ENCODE data around the gene PAK3.
A peak's percentile ranks its signal among the peaks of the same experiment; 100 is the strongest.

Gene PAK3

DNA sequence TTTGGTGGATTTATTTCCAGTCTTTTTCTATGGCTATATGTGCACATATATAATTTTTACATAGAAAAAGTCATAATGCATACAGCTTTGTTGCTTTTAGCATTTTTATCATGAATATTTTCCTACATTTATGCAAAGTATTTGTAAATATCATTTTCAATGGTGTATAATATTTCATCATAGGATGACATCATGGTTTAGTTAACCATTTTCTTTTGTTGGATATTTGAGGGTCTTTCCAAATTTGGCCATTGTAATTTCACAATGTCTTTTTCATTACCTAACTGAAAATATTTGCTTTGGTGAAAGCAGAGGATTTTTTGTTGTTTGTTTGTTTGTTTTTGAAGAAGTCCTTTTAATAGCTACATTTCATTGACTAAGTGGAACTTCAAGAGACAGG is 31.0 kb downstream of the PAK3 start:
- Histone ChIP-seq H4K91ac (ENCODE audit: low read length) (no peak overlapping the region), H3K14ac (ENCODE audit: low read length in 2 of 2) (no peak overlapping the region), H2BK12ac (ENCODE audit: low read length in 2 of 2) (no peak overlapping the region), H3K36me3 (ENCODE audit: control insufficient read depth in 1 of 2, insufficient read depth in 2 of 2, low read depth in 1 of 2, low read length in 2 of 2) (no peaks in the 10 kb centered on the region), H3K23ac (ENCODE audit: low read length in 2 of 2) (no peak overlapping the region), H3K4me3 (ENCODE audit: insufficient read depth in 1 of 2, low read depth in 1 of 2, low read length in 2 of 2) (no peak overlapping the region), H3K18ac (ENCODE audit: low read depth in 1 of 2, low read length in 2 of 2) (no peak overlapping the region), H2BK5ac (ENCODE audit: low read depth, low read length, poor library complexity, severe bottlenecking) (no peak overlapping the region), H3K27ac (ENCODE audit: low read length, poor library complexity, severe bottlenecking) (no peak overlapping the region), H3K4ac (ENCODE audit: low read depth in 1 of 2, low read length in 2 of 2) (no peak overlapping the region), H3K9ac (ENCODE audit: low read length) (no peak overlapping the region), H3K27me3 (ENCODE audit: control insufficient read depth in 1 of 2, insufficient read depth in 1 of 2, low read length in 2 of 2) (peaks cover 0 to 23% of the 10 kb centered on the region in 2 experiments), H4K8ac (ENCODE audit: low read length) (no peak overlapping the region), H3K79me1 (replicated peaks; ENCODE audit: low read length, poor library complexity, severe bottlenecking) (no peaks in the 10 kb centered on the region), H2BK15ac (ENCODE audit: low read depth, poor library complexity, severe bottlenecking) (no peak overlapping the region), H2BK120ac (ENCODE audit: low read depth, low read length) (no peak overlapping the region), H3K4me1 (ENCODE audit: control insufficient read depth, insufficient read depth, low read depth, low read length) (no peaks in the 10 kb centered on the region), H2AFZ (ENCODE audit: low read depth, low read length) (no peak overlapping the region), H3K9me3 (ENCODE audit: control insufficient read depth, low read length) (no peaks in the 10 kb centered on the region), H3K4me2 (ENCODE audit: low read length, poor library complexity, severe bottlenecking) (no peak overlapping the region), H2AK5ac (ENCODE audit: low read length, severe bottlenecking) (no peak overlapping the region)
- no peak for DNase-seq

DNA sequence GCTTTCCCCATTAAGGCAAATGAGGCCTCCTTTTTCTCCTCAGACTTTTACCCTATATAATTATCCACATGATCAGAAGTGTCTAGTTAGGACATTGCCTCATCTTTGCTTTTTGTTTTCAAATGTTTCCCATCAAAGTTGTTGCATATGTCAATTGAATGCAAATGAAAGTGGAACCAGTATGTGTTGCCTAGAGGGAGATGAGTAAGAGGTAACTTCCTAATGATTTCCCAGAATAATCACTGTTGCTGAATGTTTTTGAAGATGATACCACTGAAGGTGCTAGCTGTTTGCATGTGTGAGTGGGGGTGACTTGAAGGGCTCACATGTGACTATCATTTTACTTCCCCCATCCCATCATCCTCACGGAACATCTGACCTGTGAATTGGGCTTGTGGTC is 33.9 kb downstream of the PAK3 start:
- H2AFZ ChIP-seq (ENCODE audit: low read depth, low read length): no peak overlapping the region
- no peaks in the 10 kb centered on the region for H3K79me1 ChIP-seq (replicated peaks; ENCODE audit: low read length, poor library complexity, severe bottlenecking)
- H3K4me2 ChIP-seq (ENCODE audit: low read length, poor library complexity, severe bottlenecking): no peak overlapping the region
- no peak overlapping the region for H2AK5ac ChIP-seq (ENCODE audit: low read length, severe bottlenecking)
- DNase-seq: peak; percentile 3
- no peak overlapping the region for H2BK5ac ChIP-seq (ENCODE audit: low read depth, low read length, poor library complexity, severe bottlenecking)
- no peak overlapping the region for H3K18ac ChIP-seq (ENCODE audit: low read depth in 1 of 2, low read length in 2 of 2)
- H3K23ac ChIP-seq (ENCODE audit: low read length in 2 of 2): no peak overlapping the region
- H3K27me3 ChIP-seq (ENCODE audit: control insufficient read depth in 1 of 2, insufficient read depth in 1 of 2, low read length in 2 of 2): peaks cover 0 to 28% of the 10 kb centered on the region in 2 experiments
- H2BK12ac ChIP-seq (ENCODE audit: low read length in 2 of 2): no peak overlapping the region
- no peaks in the 10 kb centered on the region for H3K4me1 ChIP-seq (ENCODE audit: control insufficient read depth, insufficient read depth, low read depth, low read length)
- no peak overlapping the region for H2BK15ac ChIP-seq (ENCODE audit: low read depth, poor library complexity, severe bottlenecking)
- no peak overlapping the region for H4K91ac ChIP-seq (ENCODE audit: low read length)
- H3K27ac ChIP-seq (ENCODE audit: low read length, poor library complexity, severe bottlenecking): no peak overlapping the region
- H3K4ac ChIP-seq (ENCODE audit: low read depth in 1 of 2, low read length in 2 of 2): no peak overlapping the region
- no CpG with 5 or more reads among the region's 1 CpG for WGBS
- H4K8ac ChIP-seq (ENCODE audit: low read length): no peak overlapping the region
- H3K4me3 ChIP-seq (ENCODE audit: insufficient read depth in 1 of 2, low read depth in 1 of 2, low read length in 2 of 2): no peak overlapping the region
- no peaks in the 10 kb centered on the region for H3K36me3 ChIP-seq (ENCODE audit: control insufficient read depth in 1 of 2, insufficient read depth in 2 of 2, low read depth in 1 of 2, low read length in 2 of 2)
- H3K9me3 ChIP-seq (ENCODE audit: control insufficient read depth, low read length): no peaks in the 10 kb centered on the region
- no peak overlapping the region for H3K14ac ChIP-seq (ENCODE audit: low read length in 2 of 2)
- H2BK120ac ChIP-seq (ENCODE audit: low read depth, low read length): no peak overlapping the region
- H3K9ac ChIP-seq (ENCODE audit: low read length): no peak overlapping the region

DNA sequence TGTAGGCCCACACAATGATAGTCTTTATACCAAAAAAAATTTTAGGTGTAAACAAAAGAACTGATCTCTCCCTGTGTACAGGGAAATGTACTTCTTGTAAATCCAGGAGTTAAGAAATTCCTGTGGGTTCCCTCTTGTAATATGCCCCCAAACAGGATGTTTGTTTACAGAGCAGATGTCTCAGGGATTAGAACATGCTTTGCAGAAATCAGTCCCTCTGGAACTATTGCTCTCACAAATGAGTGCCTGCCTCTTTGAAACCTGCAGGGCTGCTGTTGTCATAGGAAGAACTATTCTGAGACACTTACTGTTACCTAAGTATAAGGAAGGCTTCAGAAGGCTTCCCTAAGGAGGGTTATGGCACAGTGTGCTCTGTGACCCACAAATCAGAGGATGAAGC is 35.6 kb downstream of the PAK3 start:
- Histone ChIP-seq H4K8ac (ENCODE audit: low read length) (no peak overlapping the region), H3K27ac (ENCODE audit: low read length, poor library complexity, severe bottlenecking) (no peak overlapping the region), H3K4me1 (ENCODE audit: control insufficient read depth, insufficient read depth, low read depth, low read length) (no peaks in the 10 kb centered on the region), H3K23ac (ENCODE audit: low read length in 2 of 2) (no peak overlapping the region), H2AFZ (ENCODE audit: low read depth, low read length) (no peak overlapping the region), H3K18ac (ENCODE audit: low read depth in 1 of 2, low read length in 2 of 2) (no peak overlapping the region), H3K14ac (ENCODE audit: low read length in 2 of 2) (no peak overlapping the region), H3K9me3 (ENCODE audit: control insufficient read depth, low read length) (no peaks in the 10 kb centered on the region), H2BK15ac (ENCODE audit: low read depth, poor library complexity, severe bottlenecking) (no peak overlapping the region), H3K4ac (ENCODE audit: low read depth in 1 of 2, low read length in 2 of 2) (no peak overlapping the region), H3K79me1 (replicated peaks; ENCODE audit: low read length, poor library complexity, severe bottlenecking) (no peaks in the 10 kb centered on the region), H2BK120ac (ENCODE audit: low read depth, low read length) (no peak overlapping the region), H4K91ac (ENCODE audit: low read length) (no peak overlapping the region), H2BK12ac (ENCODE audit: low read length in 2 of 2) (no peak overlapping the region), H3K4me2 (ENCODE audit: low read length, poor library complexity, severe bottlenecking) (no peak overlapping the region), H2BK5ac (ENCODE audit: low read depth, low read length, poor library complexity, severe bottlenecking) (no peak overlapping the region), H3K4me3 (ENCODE audit: insufficient read depth in 1 of 2, low read depth in 1 of 2, low read length in 2 of 2) (no peak overlapping the region), H2AK5ac (ENCODE audit: low read length, severe bottlenecking) (no peak overlapping the region), H3K9ac (ENCODE audit: low read length) (no peak overlapping the region), H3K27me3 (ENCODE audit: control insufficient read depth in 1 of 2, insufficient read depth in 1 of 2, low read length in 2 of 2) (peaks cover 0 to 35% of the 10 kb centered on the region in 2 experiments), H3K36me3 (ENCODE audit: control insufficient read depth in 1 of 2, insufficient read depth in 2 of 2, low read depth in 1 of 2, low read length in 2 of 2) (no peaks in the 10 kb centered on the region)
- DNase-seq: peak; percentile 64

DNA sequence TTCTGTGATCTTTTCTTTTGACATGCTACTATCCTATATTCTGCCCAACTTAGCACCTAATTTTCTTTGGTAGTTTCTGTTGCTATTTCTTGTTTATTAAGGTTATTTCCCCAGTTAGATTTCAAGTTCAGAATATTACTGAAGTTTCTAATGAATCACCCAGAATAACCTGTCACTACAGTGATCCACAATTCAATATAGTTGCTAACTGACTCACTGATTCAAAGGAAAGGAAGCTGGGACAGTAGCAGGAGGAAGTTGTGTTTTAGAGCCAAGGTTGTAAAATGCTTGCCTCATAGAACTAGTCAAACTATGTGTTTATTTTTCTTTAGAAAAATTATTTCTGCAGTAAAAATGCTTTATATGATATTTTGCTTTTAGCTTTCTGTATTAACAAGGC is 37.4 kb downstream of the PAK3 start:
- Histone ChIP-seq H3K4me2 (ENCODE audit: low read length, poor library complexity, severe bottlenecking) (no peak overlapping the region), H3K14ac (ENCODE audit: low read length in 2 of 2) (no peak overlapping the region), H2BK15ac (ENCODE audit: low read depth, poor library complexity, severe bottlenecking) (no peak overlapping the region), H3K9ac (ENCODE audit: low read length) (no peak overlapping the region), H3K4ac (ENCODE audit: low read depth in 1 of 2, low read length in 2 of 2) (no peak overlapping the region), H3K79me1 (replicated peaks; ENCODE audit: low read length, poor library complexity, severe bottlenecking) (no peaks in the 10 kb centered on the region), H4K8ac (ENCODE audit: low read length) (no peak overlapping the region), H3K4me1 (ENCODE audit: control insufficient read depth, insufficient read depth, low read depth, low read length) (no peaks in the 10 kb centered on the region), H3K18ac (ENCODE audit: low read depth in 1 of 2, low read length in 2 of 2) (no peak overlapping the region), H2AK5ac (ENCODE audit: low read length, severe bottlenecking) (no peak overlapping the region), H4K91ac (ENCODE audit: low read length) (no peak overlapping the region), H3K36me3 (ENCODE audit: control insufficient read depth in 1 of 2, insufficient read depth in 2 of 2, low read depth in 1 of 2, low read length in 2 of 2) (no peaks in the 10 kb centered on the region), H2BK5ac (ENCODE audit: low read depth, low read length, poor library complexity, severe bottlenecking) (no peak overlapping the region), H2AFZ (ENCODE audit: low read depth, low read length) (no peak overlapping the region), H2BK120ac (ENCODE audit: low read depth, low read length) (no peak overlapping the region), H3K23ac (ENCODE audit: low read length in 2 of 2) (no peak overlapping the region), H2BK12ac (ENCODE audit: low read length in 2 of 2) (no peak overlapping the region), H3K9me3 (ENCODE audit: control insufficient read depth, low read length) (no peaks in the 10 kb centered on the region), H3K27ac (ENCODE audit: low read length, poor library complexity, severe bottlenecking) (no peak overlapping the region), H3K4me3 (ENCODE audit: insufficient read depth in 1 of 2, low read depth in 1 of 2, low read length in 2 of 2) (no peak overlapping the region), H3K27me3 (ENCODE audit: control insufficient read depth in 1 of 2, insufficient read depth in 1 of 2, low read length in 2 of 2) (peaks cover 0 to 41% of the 10 kb centered on the region in 2 experiments)
- no peak for DNase-seq
